Measurements from ENCODE around the gene UNC5C. TPM values are rescaled to one million over a fixed set of nuclear protein-coding genes. Genes with fewer than 3 reads are reported as not detected.

UNC5C gene
- total RNA-seq, 2 donors from 2014 or later, result 4.0 to 5.9 TPM

DNA sequence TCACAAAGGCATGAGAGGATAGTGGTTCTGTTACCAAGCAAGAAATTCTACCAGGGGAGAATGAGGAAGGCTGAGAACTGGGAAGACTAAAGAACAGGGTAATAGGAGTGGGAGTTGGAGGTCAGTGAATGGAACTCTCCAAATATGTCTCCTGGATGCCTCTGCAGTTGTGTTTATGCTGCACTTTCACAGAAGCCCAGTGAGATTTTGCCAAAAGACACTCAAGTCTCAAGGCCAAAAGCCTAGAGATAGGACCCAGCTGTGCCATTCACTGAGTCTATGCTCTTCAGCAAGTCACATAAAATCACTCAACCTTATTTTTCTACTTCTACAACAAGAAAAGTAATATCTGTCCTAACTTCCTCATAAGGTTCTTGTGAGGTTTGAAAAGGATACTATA is 285.4 kb downstream of the UNC5C start:
- intact Hi-C loops (cut with DNase I, micrococcal nuclease), result no loop called here
- no peak for DNase-seq
- no peak for ATAC-seq

DNA sequence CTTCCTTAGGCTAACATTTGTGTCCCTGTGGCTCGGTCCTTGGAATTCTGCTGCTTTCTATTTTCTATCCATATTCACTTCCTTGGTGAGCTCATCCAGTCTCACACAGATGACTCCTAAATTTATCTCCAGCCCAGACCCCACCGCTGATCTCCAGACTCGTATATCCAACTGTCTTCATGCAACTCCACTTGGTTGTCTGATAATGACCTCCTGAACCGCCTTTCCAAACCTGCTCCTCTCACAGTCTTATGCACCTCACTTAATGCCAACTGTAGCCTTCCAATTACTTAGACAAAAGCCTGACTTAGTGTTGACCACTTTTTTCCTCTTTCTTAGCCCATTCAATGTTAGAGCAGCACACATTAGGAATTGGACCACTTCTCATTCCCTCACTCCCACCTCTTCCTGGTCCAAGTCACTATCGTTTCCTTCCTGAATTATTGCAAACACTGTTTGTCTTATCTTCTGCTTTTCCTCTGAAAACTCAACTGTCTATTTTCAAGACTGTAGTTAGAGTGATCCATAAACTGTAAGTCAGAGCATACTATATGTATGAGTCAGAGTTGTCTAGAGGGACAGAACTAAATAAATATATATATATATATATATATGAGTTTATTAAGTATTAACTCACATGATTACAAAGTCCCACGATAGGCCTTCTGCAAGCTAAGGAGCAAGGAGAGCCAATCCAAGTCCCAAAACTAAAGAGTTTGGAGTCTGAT is 292.5 kb downstream of the UNC5C start:
- ATAC-seq, result no peak

DNA sequence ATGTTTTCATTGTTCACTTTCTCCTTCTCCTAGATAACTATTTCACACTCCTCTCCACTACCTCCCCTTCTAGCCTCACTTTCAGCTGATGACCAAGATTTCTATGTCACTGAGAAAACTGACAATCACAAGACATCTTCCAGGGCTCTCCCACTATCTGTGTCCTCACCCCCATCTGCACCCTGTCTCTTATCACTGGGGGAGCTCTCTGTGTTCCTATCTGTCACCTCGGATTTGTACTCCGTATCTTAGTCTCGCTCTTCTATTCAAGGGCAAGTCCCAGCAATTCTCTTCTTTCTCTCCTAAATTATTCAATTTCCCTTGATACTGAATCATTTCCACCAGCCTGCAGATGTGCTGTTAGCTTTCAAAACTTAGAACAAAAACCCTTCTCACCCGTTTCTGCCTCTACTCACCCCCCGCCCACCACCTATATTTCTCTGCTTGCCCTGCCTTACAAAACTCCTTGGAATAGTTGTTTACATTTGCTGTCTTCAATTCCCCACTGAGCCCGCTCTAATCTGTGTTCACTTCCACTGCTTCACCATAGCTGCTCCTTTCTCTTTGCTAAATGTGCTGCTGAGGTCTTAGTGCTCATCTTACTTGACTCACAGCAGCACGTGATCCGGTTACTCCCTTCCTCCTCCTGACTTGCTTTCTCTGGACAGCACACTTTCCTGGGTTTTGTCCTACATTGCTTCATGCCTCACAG is 293.2 kb downstream of the UNC5C start:
- ATAC-seq (no peak), DNase-seq (no peak)
- intact Hi-C loops (cut with DNase I, micrococcal nuclease), result no loop called here

More for the DNA sequence above, 292.5 kb downstream of the UNC5C start:
- intact Hi-C loops (cut with DNase I, micrococcal nuclease), result no loop called here
- no peak for DNase-seq

DNA sequence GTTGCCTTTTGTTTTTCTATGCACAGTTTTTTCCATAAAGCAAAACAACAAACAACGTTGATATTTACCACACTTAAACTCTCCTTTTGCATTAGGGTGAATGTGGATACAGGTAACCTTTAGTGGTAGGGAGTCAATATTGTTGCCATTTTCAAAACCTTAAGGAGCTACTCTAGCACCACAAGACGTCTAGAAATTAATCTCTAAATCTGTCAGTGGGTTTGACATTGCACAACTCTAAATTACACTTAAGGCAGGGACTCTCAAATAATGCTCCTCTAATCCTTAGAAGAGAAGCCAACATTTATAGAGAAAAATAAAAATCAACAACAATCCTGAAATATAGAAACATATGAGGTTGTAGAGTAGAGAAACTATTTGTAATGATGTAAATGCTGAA is 297.2 kb downstream of the UNC5C start:
- intact Hi-C loops (cut with DNase I, micrococcal nuclease), result no loop called here
- ATAC-seq (no peak), DNase-seq (no peak)

DNA sequence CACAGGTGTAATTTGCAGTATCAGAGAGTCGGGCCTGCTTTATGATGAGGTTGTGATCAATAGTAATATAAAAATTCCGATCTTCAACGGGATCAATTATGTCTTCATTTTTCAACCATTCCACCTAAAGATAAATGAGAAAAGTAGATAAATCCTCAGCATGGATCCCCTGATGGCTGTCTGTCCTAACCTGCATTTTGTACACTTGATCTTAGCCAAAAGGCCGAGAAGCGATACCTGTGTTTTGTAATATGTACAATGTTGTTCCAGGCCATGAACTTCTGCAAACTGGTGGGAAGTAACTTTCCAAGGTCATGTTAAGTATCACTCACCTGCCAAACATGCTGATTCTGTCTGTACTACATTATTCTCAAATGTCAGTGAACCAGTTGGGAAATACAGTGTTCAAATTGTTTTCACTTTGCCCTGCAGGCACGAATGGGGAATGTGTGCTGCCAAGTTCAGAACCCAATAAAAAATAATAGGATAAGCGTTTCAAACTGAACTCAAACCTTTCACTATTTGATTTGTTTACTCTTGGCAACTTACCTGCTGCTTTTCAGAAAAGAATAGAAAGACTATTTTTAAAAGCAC is 298.1 kb downstream of the UNC5C start:
- intact Hi-C loops (cut with DNase I, micrococcal nuclease), result no loop called here
- no peak for DNase-seq
- peak; percentile 40 for ATAC-seq

DNA sequence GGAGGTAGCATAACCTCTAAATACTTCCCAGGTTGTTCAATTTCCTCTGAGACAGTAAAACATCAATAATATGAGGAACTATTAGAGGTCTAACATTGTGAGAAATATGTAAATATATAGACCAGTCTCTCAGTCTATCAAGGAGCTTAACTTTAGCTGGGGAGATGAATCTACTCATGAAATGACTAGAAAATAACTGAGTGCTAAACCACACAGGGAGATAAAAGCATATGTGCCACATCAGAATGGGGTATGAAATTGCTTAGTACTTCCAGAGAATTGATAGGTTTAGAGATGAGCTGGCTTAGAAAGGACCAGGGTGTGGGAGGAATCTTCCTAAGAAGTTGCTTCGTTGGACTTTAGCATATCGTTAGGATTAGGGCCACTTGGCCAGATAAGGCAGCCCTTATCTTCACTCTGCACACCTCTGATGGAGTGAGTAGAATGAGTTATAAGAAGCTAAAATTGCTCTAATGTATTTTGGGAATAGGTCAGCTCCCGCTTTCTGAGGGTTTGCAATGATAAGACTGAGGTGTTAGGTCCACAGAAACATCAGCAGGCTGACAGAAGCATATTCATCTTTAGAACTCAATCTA is 299.2 kb downstream of the UNC5C start:
- intact Hi-C loops (cut with DNase I, micrococcal nuclease), result no loop called here
- ATAC-seq, result peak; percentile 54
- DNase-seq, result no peak

DNA sequence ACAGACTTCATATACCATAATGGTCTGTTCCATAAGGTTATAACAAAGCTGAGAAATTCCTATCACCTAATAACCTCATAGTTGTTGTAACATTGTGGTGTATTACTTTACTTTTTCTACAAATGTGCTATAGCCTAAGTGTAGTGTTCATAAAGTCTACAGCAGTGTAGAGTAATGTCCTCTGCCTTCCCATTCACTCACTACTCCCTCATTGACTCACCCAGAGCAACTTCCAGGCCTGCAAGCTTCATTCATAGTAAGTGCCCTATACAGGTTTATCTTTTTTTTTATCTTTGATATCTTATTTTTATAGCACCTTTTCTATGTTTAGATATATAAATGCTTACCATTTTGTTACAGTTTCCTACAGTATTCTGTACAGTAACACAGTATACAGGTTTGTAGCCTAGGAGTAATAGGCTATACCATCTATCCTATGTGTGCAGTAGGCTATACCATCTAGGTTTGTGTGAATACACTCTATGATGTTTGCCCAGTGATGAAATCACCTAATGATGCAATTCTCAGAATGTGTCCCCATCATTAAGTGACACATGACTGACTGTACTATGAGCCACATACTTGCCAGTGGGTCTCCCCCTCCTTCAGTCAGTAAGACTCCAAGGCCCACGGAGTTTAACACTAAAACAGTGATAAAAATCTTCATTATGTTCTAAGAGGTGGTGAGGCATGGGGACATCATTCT is 299.9 kb downstream of the UNC5C start:
- DNase-seq (no peak), ATAC-seq (no peak)
- intact Hi-C loops (cut with DNase I, micrococcal nuclease), result no loop called here

DNA sequence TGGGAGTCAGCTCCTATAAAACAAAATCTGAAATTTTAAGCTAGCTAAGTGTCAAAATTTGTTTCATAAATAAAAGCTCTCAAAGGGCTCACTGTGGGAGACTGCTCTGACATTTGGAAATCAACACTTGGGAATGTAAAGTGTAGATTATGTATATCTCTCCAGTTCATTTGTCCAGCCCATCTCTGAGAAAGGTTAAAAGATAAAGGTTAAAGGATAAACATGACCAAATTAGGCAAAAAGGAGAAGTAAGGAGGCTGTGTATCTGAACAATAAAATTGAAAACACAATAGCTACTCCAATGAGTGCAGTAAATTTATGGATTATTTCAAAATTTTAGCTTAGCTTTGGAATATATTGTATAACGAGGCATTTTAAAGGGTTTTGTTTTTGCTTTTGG is 304.9 kb downstream of the UNC5C start:
- no peak for DNase-seq
- intact Hi-C loops (cut with DNase I, micrococcal nuclease), result no loop called here
- no peak for ATAC-seq

DNA sequence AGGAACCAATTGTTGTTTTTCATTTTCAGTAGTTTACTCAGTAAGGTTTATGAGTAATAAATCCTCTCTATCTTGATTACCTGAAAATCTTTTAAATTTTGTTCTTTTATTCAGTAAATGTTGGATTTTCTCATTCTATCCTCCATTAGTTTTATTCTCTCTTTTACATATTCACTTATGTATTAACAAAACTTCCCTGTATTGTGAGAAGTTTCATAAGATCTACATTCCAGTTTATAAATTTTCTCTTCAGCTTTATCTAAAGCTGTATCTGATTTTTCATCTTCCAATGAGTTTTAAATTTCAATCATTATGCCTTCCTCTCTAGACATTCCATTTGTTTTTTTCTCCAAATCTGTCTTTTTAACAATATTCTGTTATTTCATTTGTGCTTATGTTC is 310.2 kb downstream of the UNC5C start:
- no peak for DNase-seq
- intact Hi-C loops (cut with DNase I, micrococcal nuclease), result no loop called here
- ATAC-seq, result no peak

DNA sequence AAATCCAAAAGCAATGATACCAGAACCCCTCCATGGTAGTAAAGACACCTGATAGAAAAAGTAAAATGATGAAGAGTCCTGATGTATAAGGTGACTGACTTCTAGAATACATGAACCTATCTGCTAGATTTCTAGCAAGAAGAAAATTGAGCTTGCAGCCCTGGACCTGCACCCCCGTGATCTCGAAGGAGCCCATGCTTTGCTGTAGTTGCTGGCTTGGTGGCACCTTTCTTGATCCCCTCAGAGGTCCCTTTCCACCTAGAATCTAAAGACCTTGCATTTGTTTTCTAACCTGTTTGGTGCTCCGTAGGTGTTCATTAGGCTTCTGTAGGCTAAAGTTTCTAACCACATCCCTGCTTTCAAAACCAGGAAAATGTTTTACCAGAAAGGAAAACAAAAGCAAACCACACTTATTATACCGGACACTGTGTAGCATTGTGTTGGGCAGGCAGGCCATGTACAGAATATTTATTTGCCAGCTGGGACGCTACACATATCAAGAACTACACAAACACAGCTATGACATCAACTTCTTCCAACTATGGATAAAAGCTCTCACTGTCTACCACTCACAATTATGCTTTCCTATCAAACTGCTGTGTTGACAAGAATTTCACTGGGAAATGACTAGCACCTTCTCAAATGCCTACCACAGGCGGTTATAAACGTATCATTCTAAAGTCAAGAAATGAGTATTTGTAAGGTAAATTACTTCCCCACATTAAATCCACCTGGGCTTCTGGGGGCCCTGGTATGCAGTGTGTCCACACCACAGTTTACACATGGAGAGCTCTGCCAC is 316.2 kb downstream of the UNC5C start:
- ATAC-seq, result peak; percentile 45
- intact Hi-C loops (cut with DNase I, micrococcal nuclease), result no loop called here
- no peak for DNase-seq

DNA sequence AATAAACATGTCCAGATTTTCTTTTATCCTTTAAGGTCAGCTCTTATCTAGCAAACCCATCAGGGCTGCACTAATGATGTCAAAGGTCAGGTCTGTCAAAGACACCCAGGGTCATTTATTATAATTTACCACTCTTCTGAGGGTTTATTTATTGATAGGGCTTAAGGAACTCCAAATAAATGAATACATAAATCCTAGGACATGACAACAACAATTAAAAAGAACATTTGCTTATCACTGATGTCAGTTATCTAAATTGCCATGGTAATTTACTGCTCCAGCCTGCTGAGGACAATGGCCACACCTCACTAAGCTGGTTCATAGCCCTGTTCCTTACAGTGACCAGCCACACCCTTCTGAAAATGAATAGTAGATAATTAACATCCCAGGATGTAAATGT is 317.1 kb downstream of the UNC5C start:
- DNase-seq, result peak in 1 of 2 donors; percentile 67
- intact Hi-C loops (cut with DNase I, micrococcal nuclease), result no loop called here
- ATAC-seq, result peak; percentile 99

DNA sequence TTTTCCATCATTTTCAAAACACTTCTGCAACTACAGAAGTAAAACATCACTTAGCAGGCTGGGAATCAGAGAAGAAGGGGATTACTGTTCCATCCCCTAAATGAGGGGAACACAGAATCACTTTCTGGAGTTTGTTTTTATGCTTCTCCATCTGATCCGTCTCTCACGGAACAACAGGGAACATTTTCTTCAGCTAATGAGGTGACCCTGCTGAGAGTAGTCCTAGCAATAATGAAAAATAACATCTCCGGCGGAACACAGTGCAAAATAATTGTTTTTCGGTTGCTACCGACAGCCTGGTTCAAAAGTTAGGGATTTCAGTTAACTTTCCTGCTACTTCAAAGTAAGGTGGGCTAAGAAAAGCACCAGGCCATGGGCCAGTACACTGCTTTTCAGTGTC is 322.9 kb downstream of the UNC5C start:
- ATAC-seq, result no peak
- no peak for DNase-seq
- intact Hi-C loops (cut with DNase I, micrococcal nuclease), result no loop called here

DNA sequence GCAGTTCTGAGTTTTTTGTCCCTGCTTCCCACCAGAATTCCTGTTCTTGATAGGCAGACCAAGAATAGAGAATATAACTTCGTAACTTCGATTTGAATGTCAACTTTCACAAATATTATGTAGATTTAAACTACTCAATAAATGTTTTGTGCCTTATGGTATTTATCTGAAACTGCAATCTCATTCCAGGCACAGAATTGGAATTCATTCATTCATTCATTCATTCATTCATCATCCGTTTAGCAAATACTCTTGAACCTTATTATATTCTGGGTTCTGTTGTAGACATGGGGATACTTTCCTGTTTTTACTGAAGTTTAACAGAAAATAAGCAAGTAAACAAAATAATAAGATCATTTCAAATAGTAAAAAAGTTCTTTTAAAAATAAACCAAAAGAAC is 324.4 kb downstream of the UNC5C start:
- no peak for DNase-seq
- intact Hi-C loops (cut with DNase I, micrococcal nuclease), result no loop called here
- ATAC-seq, result no peak

DNA sequence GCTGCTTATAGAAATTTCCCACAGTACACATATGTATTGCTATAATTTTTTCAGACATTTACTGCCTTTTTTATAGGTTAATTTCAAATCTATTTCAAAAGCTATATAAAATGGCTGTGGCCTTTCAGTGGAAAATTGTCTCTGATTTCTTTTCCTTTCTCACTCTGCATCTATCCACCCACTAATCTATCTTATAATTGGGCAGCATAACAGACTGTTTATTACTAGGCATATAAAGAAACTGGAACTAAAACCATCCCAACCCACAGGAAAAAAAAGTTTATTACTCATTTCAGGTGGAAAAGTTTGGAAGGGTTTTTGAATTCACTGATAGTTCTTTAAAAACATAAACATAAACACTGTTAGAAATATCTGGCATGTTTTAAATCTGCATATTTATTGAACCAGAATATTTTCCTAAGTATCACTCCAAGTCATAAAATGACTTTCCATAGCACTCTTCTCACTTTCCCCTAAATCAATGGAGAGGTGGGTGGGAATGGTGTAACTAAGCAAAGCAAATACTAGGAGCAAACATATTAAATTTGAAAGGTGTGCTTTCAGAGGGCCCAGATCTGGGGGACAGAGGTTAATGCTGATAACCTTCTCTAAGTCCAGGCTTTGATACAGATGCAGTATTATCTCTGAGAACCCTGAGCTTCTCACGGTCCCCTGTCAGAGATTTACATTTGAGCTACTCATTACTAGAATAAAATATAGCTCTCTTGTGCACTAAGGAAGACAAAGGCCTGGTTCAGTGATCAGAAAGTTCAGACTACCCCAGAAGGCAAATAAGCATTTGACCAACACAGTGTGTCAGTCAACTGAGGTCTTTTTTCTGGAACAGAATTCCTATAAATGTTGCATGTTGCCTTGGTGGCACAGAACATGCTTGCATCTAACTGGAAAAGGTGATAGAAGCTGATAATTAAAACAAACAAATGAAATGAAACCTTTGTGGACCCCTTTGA is 328.3 kb downstream of the UNC5C start:
- intact Hi-C loops (cut with DNase I, micrococcal nuclease), result no loop called here
- peak; percentile 84 for ATAC-seq
- DNase-seq, result no peak

DNA sequence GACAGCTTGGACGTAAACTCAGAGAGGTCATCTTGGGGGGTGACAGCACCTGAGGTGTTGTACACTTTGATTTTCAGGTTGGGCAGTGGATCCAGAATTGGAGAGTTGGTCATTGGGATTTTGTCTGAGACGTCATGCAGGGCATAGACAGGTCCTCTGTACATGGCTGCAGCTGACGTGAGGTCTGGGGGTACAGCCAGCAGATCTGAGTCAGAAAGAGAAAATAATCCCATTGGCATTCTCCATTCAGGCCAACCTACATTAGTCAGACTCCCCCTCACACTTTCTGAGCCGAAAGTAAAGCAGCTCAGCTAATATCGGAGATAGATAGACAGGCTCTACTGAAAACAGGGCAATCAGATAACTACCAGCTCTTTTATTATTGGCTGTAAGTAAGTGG is 329.7 kb downstream of the UNC5C start:
- ATAC-seq (no peak), DNase-seq (no peak)
- intact Hi-C loops (cut with DNase I, micrococcal nuclease), result no loop called here

DNA sequence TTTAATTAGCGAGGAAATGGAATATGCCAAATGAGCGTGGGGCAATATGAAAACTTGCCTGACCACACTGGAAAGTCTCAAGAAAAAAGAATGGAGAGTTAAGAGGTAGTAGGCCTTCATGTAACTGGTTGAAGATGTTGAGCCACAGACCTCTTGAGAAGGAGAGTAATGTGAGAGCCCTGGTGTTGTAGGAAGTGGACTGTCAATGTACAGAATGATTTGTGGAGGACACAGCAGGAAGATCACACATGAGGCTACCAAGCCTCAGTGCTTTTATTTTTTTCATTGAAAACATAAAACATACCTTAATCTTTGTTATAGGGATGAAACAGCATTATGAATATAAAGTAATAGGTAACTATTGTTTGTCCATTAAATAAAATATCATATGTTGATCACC is 331.6 kb downstream of the UNC5C start:
- DNase-seq, result no peak
- ATAC-seq, result no peak
- intact Hi-C loops (cut with DNase I, micrococcal nuclease), result no loop called here

DNA sequence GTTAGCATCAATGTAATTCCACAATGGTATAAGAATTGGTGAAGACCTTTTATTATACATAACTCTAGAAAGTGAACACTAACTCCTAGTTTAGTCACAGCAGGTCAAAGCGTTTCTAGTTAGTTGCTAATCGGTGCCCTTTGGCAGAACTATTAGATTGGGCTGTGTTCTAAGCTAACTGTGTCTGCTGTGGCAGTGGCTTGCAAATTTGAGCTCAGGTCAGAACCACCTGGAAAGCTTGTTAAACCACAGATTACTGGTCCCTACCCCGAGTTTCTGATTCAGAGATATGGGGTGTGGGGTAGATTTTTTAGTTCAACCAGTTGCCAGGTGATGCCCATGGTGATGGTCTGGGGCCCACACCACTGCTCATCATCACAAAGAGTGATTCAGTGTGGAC is 332.1 kb downstream of the UNC5C start:
- ATAC-seq (no peak), DNase-seq (no peak)
- intact Hi-C loops (cut with DNase I, micrococcal nuclease), result no loop called here

Data from left colon (tissue), 2 donors.